Glomerular visceral epithelial cell (primary cell): ENCODE results near the gene NDST1.

ENCODE experiments used
- DNase-seq: peaks from one replicate; pipeline ENCODE4 v3.0.0-alpha.2; 2016; ENCODE audit errors: extremely low spot score

NDST1 gene

DNA sequence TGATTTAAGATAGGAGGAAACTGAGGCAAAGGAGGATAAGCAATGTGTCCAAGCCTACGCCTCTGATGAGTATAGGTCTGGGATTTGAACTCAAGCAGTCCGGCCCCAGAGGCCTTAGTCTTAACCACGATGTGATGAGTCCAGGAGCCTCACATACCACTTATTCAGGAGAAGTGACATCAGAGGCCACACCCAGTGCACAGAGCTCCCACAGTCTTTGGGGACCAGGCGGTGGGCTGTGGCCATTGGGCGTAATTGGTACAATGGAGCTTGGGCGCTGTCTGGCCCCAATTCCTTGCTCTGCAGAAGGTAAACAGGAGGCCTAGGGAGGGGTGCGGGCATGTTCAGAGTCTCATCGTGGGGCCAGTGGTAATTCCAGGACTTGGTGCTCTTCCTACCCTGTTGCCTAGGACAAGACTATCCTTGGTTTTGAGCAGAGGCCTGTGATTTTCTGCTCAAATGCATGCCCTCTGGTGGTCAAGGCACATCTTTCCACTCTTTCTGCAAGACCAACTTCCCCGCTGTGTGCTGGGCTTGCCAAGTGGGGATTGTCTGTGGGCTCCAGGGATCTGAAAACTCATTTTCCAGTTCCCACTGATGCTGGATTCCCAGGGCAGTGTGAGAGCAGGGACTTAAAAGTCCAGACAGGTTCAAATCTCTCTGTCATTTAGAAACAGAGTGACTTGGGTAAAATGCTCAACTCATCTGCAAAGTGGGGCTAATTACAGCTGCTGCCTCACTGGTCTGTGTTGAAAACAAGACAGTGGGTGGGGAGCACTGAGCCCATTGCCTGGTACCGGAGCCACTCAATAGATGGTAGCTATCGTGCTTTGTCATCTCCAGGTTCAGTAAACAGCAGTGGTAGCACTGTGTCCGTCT is 15.8 kb downstream of the NDST1 start:
- peak; percentile 75 for DNase-seq

DNA sequence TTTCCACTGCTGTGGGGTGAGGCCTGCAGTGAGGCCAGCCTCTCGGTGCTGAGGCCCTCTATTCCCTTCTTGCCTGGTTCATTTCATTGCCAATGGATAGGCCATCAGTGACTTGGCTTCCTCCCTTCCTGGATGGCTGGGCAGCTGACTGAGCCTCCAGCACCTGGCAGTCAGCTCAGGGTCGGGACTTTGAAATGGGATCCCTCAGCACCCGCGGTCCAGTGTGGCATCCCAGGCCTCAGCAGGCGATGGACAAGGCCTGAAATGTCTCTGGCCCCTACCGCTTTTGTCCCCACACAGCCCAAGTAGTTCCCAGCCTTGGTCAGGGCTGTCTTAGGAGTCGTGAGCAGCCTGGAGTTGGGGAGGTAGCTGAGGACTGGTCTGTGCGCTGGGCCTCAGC is 17.2 kb downstream of the NDST1 start:
- no peak for DNase-seq

DNA sequence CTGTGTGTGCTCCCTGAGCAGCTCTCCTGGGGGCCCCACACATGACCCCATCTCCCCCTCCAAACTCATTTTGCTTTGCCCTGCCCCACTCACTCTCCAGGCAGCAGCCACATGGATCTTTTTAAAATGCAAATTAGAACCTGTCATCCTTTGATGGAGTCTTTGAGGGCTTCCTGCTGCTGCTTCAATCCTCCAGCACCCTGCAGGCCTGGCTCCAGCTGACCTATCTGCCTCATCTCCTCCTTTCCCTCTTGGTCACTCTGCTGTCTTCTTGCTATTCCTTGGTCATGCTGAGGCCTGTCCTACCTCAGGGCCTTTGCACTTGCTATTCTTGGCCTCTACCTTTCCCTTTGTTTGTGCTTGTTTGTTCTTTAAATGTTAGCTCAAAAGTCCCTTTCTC is 17.9 kb downstream of the NDST1 start:
- no peak for DNase-seq

- DNase-seq = no peak
These were observed 19.1 kb downstream of the NDST1 start for GRCh38 chr5:150527038-150527437.

- DNase-seq = no peak
These were observed 19.9 kb downstream of the NDST1 start for GRCh38 chr5:150527808-150528207.

DNA sequence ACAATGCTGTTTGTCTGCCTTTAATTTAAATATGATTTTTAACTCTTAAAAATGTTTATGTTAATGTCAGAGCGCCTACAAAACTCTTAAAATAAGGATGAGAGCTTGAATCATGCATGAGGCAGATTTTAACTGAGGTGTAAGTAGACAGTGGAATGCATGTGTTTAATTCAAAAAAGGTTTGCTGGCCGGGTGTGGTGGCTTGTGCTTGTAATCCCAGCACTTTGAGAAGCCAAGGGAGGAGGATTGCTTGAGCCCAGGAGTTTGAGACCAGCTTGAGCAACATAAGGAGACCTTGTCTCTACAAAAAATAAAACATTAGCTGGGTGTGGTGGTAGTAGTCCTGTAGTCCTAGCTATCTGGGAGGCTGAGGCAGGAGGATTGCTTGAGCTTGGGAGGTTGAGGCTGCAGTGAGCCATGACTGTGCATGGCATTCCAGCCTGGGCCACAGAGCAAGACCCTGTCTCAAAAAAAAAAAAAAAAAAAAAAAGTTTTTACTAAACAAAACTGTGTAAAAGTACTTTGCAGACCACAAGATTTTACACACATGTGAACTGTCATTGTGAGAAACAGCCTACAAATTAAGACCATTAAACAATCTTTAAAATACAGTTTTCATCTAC is 21.1 kb downstream of the NDST1 start:
- no peak for DNase-seq

- no peak for DNase-seq
These were observed 21.6 kb downstream of the NDST1 start for GRCh38 chr5:150529555-150529954.

DNA sequence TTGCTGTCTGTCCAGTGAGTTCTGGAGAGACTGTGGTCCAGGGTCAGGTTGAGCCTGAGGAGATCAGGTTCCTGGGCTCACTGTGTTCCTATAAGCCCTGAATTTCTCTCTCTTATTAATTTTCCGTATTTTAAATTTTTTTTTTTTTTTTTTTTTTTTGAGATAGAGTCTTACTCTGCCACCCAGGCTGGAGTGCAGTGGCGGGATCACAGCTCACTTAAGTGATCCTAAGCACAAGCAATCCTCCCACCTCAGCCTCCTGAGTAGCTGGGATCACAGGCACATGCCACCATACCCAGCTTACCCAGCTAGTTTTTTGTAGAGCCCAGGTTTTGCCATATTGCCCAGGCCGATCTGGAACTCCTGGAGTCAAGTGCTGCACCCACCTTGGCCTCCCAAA is 22.5 kb downstream of the NDST1 start:
- no peak for DNase-seq

GRCh38 chr5:150530951-150531588 is 23.1 kb downstream of the NDST1 start:
- no peak for DNase-seq

DNA sequence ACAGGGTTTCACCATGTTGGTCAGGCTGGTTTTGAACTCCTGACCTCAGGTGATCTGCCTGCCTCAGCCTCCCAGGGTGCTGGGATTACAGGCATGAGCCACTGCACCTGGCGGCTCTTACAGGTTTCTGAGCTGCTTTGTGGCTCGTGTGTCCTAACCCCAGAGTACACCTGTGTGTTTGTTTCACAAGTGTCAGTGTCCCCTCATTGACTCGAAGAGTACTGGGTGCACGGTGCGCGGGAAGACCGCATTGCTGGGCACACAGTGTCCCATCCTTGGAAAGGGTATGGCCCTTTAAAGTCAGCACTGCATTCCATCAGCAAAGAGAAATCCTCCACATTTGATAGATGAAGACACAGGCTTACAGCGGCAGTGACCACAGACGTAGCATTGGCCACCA is 23.8 kb downstream of the NDST1 start:
- no peak for DNase-seq

DNA sequence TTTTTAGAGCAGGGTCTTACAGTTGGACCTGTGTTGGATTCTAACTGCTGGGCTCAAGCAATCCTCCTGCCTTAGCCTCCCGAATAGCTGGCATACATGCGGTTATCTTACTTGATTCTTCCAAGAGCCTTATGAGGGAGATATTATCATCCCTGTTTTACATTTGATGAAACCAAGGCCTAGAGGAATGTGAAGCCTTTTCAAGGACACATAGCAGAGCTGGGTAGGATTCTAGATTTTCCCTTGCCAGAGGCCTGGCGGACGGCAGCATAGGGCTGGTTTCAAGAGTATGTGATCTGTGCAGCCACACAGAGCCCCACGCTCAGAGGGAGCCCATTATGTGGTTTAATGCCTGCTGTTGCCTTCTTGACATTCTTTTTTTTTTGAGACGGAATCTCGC is 24.2 kb downstream of the NDST1 start:
- DNase-seq = no peak

GRCh38 chr5:150532996-150533395 is 25.1 kb downstream of the NDST1 start:
- no peak for DNase-seq

DNA sequence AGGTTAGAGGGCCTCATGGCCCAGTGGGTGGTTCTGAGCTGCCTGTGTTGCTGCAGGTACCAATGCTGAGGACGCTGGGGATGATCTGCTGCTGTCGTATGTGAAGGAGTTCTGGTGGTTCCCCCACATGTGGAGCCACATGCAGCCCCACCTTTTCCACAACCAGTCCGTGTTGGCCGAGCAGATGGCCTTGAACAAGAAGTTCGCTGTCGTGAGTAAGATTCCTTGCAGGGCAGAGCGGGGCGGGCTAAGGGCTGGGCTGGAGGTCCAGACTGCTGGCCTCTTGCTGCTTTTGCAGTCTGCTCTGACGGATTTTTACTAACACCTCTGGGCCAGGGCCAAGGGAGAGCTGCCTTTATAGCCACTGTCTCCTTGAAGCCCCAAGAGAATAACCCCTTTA is 26.9 kb downstream of the NDST1 start:
- DNase-seq = no peak

DNA sequence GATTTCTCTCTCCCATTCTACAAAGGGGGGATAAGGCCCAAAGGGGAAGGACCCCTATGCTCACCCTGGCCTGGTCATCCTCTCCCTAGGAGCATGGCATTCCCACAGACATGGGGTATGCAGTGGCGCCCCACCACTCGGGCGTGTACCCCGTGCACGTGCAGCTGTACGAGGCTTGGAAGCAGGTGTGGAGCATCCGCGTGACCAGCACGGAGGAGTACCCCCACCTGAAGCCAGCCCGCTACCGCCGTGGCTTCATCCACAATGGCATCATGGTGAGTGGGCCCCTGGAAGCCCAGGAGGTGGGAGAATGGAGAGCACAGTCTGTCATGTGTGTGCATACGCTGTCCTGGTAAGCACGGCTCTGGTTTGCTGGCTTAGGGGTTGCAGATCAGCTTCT is 27.7 kb downstream of the NDST1 start:
- DNase-seq = no peak

DNA sequence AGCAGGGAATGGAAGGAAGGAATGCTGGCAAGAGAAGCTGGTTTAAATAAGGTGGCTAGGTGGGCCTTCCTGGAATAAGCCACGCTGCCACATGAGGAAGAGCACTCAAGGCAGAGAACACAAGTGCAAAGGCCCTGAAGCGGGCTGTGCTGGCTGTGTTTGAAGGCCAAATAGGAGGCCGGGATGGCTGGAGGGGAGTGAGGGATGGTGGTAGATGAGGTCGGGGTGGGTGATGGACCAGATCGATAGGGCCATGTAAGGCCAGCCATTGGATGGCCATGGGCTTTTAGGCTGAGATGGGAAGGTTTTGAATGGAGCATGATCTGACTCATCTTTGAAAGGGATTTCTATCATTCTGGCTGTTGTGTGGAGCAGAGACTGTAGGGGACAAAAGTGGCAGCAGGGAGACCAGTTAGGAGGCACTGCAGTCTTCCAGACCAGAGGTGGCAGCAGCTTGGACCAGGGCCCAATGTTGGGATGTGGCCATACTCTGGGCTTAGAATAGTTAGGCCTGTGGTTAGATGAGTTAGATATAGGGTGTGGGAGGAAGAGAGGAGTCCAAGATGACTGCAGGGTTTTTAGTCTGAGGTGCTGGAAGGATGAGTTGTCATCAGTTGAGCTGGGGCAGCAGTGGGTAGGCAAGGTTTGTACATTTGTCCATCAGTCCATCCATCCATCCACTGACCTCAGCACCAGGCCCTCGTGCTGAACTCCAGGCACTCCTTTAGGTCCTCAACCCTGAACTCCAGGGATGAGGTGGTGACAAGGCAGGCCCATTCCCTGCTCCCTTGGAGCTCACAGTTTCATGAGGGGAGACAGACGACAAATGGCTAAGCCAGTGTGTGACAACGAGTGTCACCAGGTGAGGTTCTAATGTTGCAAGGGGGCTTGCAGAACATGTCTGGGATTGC is 30.3 kb downstream of the NDST1 start:
- peak; percentile 62 for DNase-seq

DNA sequence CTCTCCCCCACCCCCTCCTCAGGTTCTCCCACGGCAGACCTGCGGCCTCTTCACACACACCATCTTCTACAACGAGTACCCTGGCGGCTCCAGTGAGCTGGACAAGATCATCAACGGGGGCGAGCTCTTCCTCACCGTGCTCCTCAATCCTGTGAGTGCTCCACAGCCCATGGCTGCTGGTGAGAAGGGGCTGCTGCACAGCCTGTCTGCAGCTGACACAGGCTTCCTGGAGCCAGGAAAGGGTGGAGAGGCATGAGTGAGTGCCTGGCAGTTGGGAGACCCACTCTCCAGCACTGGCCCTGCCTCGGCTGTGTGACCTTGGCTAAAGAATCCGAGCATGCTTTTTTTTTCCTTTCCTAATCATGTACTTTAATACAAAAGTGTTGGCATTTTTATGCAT is 31.3 kb downstream of the NDST1 start:
- DNase-seq = no peak

DNA sequence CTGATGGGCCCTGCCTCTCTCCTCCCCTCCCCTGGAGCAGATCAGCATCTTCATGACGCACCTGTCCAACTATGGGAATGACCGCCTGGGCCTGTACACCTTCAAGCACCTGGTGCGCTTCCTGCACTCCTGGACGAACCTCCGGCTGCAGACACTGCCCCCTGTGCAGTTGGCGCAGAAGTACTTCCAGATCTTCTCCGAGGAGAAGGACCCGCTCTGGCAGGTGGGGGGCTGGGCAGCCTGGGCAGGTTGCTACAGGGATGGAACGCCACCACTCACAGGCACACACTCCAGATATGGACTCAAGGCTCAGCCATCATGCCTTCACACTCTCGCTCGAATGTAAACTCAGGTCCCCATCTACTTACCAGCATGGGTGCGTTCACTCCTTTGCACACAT is 32.1 kb downstream of the NDST1 start:
- no peak for DNase-seq

- DNase-seq = peak; percentile 83
These were observed 32.9 kb downstream of the NDST1 start for GRCh38 chr5:150540615-150541396.

DNA sequence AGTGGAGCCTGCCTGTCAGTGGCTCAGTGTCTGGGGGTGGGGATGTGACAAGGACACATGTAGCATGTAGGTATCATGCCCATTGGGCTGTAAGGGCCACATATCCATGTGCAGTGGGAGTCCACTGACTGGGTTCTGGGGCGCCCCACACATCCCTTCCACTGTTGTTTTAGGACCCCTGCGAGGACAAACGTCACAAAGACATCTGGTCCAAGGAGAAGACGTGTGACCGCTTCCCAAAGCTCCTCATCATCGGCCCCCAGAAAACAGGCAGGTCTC is 33.4 kb downstream of the NDST1 start:
- DNase-seq = no peak

DNA sequence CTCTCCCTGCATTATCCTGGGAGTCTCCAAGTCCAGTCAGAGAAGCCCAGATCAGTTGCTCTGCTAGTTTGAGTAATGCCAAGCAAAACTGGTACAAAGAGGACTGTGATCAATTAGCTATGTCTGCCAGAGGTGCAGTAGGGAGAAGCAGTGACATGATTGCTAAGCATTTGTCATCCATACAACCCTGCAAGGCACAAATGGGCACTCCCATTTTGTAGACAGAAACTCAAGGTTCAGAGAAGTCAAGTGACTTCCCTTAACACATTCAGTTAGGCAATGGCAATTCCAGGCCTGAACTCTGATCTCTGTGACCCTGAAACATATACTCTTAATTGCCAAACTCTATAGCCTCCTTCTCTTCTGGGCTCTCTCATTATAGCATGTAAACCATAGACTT is 34.0 kb downstream of the NDST1 start:
- no peak for DNase-seq

- DNase-seq = no peak
These were observed 35.1 kb downstream of the NDST1 start for GRCh38 chr5:150542933-150543445.
